ENCODE data around the gene SLC39A3.

SLC39A3 gene

GRCh38 chr19:2700660-2701360 lies 39.0 kb downstream of the SLC39A3 start:
- peaks cover 36% of the 10 kb centered on the region for H3K27me3 ChIP-seq (ENCODE audit: insufficient read depth, low read length)
- no peaks in the 10 kb centered on the region for H3K79me2 ChIP-seq (ENCODE audit: control insufficient read depth, insufficient read depth, low read length, unreplicated experiment)
- H2AFZ ChIP-seq (ENCODE audit: low read length, unreplicated experiment), result no peak overlapping the region
- H3K4me1 ChIP-seq (ENCODE audit: control insufficient read depth, insufficient read depth, low read length, unreplicated experiment), result no peaks in the 10 kb centered on the region
- H3K27ac ChIP-seq (ENCODE audit: low read depth, low read length), result no peak overlapping the region
- no peak overlapping the region for H3K4me3 ChIP-seq (ENCODE audit: low read depth, low read length)
- H3K36me3 ChIP-seq (ENCODE audit: insufficient read depth, low read length), result no peaks in the 10 kb centered on the region

GRCh38 chr19:2699413-2700140 lies 40.2 kb downstream of the SLC39A3 start:
- H3K27me3 ChIP-seq (ENCODE audit: insufficient read depth, low read length), result peaks cover 37% of the 10 kb centered on the region
- H3K27ac ChIP-seq (ENCODE audit: low read depth, low read length), result no peak overlapping the region
- no peak overlapping the region for H2AFZ ChIP-seq (ENCODE audit: low read length, unreplicated experiment)
- H3K4me1 ChIP-seq (ENCODE audit: control insufficient read depth, insufficient read depth, low read length, unreplicated experiment), result no peaks in the 10 kb centered on the region
- no peak overlapping the region for H3K4me3 ChIP-seq (ENCODE audit: low read depth, low read length)
- H3K36me3 ChIP-seq (ENCODE audit: insufficient read depth, low read length), result no peaks in the 10 kb centered on the region
- no peaks in the 10 kb centered on the region for H3K79me2 ChIP-seq (ENCODE audit: control insufficient read depth, insufficient read depth, low read length, unreplicated experiment)

- no peak overlapping the region for H3K4me3 ChIP-seq (ENCODE audit: low read depth, low read length)
- H3K36me3 ChIP-seq (ENCODE audit: insufficient read depth, low read length), result no peaks in the 10 kb centered on the region
- peaks cover 12% of the 10 kb centered on the region for H3K27me3 ChIP-seq (ENCODE audit: insufficient read depth, low read length)
- no peaks in the 10 kb centered on the region for H3K79me2 ChIP-seq (ENCODE audit: control insufficient read depth, insufficient read depth, low read length, unreplicated experiment)
- no peak overlapping the region for H2AFZ ChIP-seq (ENCODE audit: low read length, unreplicated experiment)
- H3K27ac ChIP-seq (ENCODE audit: low read depth, low read length), result no peak overlapping the region
- no peaks in the 10 kb centered on the region for H3K4me1 ChIP-seq (ENCODE audit: control insufficient read depth, insufficient read depth, low read length, unreplicated experiment)
Observed at GRCh38 chr19:2694196-2694595, 45.6 kb downstream of the SLC39A3 start.

- H2AFZ ChIP-seq (ENCODE audit: low read length, unreplicated experiment), result no peak overlapping the region
- H3K79me2 ChIP-seq (ENCODE audit: control insufficient read depth, insufficient read depth, low read length, unreplicated experiment), result no peaks in the 10 kb centered on the region
- no peaks in the 10 kb centered on the region for H3K36me3 ChIP-seq (ENCODE audit: insufficient read depth, low read length)
Observed at GRCh38 chr19:2693492-2694160, 46.2 kb downstream of the SLC39A3 start.

GRCh38 chr19:2691951-2692350 lies 47.9 kb downstream of the SLC39A3 start:
- H3K36me3 ChIP-seq (ENCODE audit: insufficient read depth, low read length), result no peaks in the 10 kb centered on the region

More at GRCh38 chr19:2693492-2694160, 46.2 kb downstream of the SLC39A3 start:
- peaks cover 12% of the 10 kb centered on the region for H3K27me3 ChIP-seq (ENCODE audit: insufficient read depth, low read length)
- no peak overlapping the region for H3K27ac ChIP-seq (ENCODE audit: low read depth, low read length)
- H3K4me1 ChIP-seq (ENCODE audit: control insufficient read depth, insufficient read depth, low read length, unreplicated experiment), result no peaks in the 10 kb centered on the region
- H3K4me3 ChIP-seq (ENCODE audit: low read depth, low read length), result no peak overlapping the region

GRCh38 chr19:2690856-2691255 lies 49.0 kb downstream of the SLC39A3 start:
- H3K27ac ChIP-seq (ENCODE audit: low read depth, low read length), result no peak overlapping the region
- no peaks in the 10 kb centered on the region for H3K79me2 ChIP-seq (ENCODE audit: control insufficient read depth, insufficient read depth, low read length, unreplicated experiment)
- peaks cover 12% of the 10 kb centered on the region for H3K27me3 ChIP-seq (ENCODE audit: insufficient read depth, low read length)
- no peaks in the 10 kb centered on the region for H3K4me1 ChIP-seq (ENCODE audit: control insufficient read depth, insufficient read depth, low read length, unreplicated experiment)
- no peaks in the 10 kb centered on the region for H3K36me3 ChIP-seq (ENCODE audit: insufficient read depth, low read length)
- H2AFZ ChIP-seq (ENCODE audit: low read length, unreplicated experiment), result no peak overlapping the region
- H3K4me3 ChIP-seq (ENCODE audit: low read depth, low read length), result no peak overlapping the region

More at GRCh38 chr19:2691951-2692350, 47.9 kb downstream of the SLC39A3 start:
- no peak overlapping the region for H3K4me3 ChIP-seq (ENCODE audit: low read depth, low read length)
- H3K4me1 ChIP-seq (ENCODE audit: control insufficient read depth, insufficient read depth, low read length, unreplicated experiment), result no peaks in the 10 kb centered on the region
- no peak overlapping the region for H2AFZ ChIP-seq (ENCODE audit: low read length, unreplicated experiment)
- H3K79me2 ChIP-seq (ENCODE audit: control insufficient read depth, insufficient read depth, low read length, unreplicated experiment), result no peaks in the 10 kb centered on the region
- H3K27me3 ChIP-seq (ENCODE audit: insufficient read depth, low read length), result peaks cover 12% of the 10 kb centered on the region
- no peak overlapping the region for H3K27ac ChIP-seq (ENCODE audit: low read depth, low read length)

- H3K79me2 ChIP-seq (ENCODE audit: control insufficient read depth, insufficient read depth, low read length, unreplicated experiment), result no peaks in the 10 kb centered on the region
- H3K4me3 ChIP-seq (ENCODE audit: low read depth, low read length), result no peak overlapping the region
- H3K36me3 ChIP-seq (ENCODE audit: insufficient read depth, low read length), result no peaks in the 10 kb centered on the region
- no peak overlapping the region for H2AFZ ChIP-seq (ENCODE audit: low read length, unreplicated experiment)
- no peak overlapping the region for H3K27ac ChIP-seq (ENCODE audit: low read depth, low read length)
- H3K27me3 ChIP-seq (ENCODE audit: insufficient read depth, low read length), result no peaks in the 10 kb centered on the region
- no peaks in the 10 kb centered on the region for H3K4me1 ChIP-seq (ENCODE audit: control insufficient read depth, insufficient read depth, low read length, unreplicated experiment)
Observed at GRCh38 chr19:2686360-2686759, 53.5 kb downstream of the SLC39A3 start.

- Histone ChIP-seq H3K79me2 (ENCODE audit: control insufficient read depth, insufficient read depth, low read length, unreplicated experiment) (no peaks in the 10 kb centered on the region), H3K4me1 (ENCODE audit: control insufficient read depth, insufficient read depth, low read length, unreplicated experiment) (no peaks in the 10 kb centered on the region), H2AFZ (ENCODE audit: low read length, unreplicated experiment) (no peak overlapping the region), H3K27ac (ENCODE audit: low read depth, low read length) (no peak overlapping the region), H3K36me3 (ENCODE audit: insufficient read depth, low read length) (no peaks in the 10 kb centered on the region), H3K4me3 (ENCODE audit: low read depth, low read length) (no peak overlapping the region), H3K27me3 (ENCODE audit: insufficient read depth, low read length) (no peaks in the 10 kb centered on the region)
Observed at GRCh38 chr19:2685204-2685704, 54.6 kb downstream of the SLC39A3 start.

- Histone ChIP-seq H2AFZ (ENCODE audit: low read length, unreplicated experiment) (no peak overlapping the region), H3K27me3 (ENCODE audit: insufficient read depth, low read length) (peaks cover 9% of the 10 kb centered on the region)
Observed at GRCh38 chr19:2683430-2684003, 56.3 kb downstream of the SLC39A3 start.

More at GRCh38 chr19:2683430-2684003, 56.3 kb downstream of the SLC39A3 start:
- Histone ChIP-seq H3K4me3 (ENCODE audit: low read depth, low read length) (no peak overlapping the region), H3K36me3 (ENCODE audit: insufficient read depth, low read length) (no peaks in the 10 kb centered on the region), H3K27ac (ENCODE audit: low read depth, low read length) (no peak overlapping the region), H3K4me1 (ENCODE audit: control insufficient read depth, insufficient read depth, low read length, unreplicated experiment) (no peaks in the 10 kb centered on the region), H3K79me2 (ENCODE audit: control insufficient read depth, insufficient read depth, low read length, unreplicated experiment) (no peaks in the 10 kb centered on the region)
